Right lung (tissue), 5 donors: ENCODE results near the gene SEC61A2. TPM values are rescaled to one million over a fixed set of nuclear protein-coding genes. Genes with fewer than 3 reads are reported as not detected.
A peak's percentile ranks its signal among the peaks of the same experiment; 100 is the strongest.

Experiments
- DNase-seq, 2 donors: peaks; one replicate each; pipeline ENCODE4 v3.0.0-alpha.2; 2013
- polyA plus RNA-seq, 5 donors: library from polyadenylated mRNA; unstranded; fragments of 120-200 nt; gene quantifications; one replicate each; pipeline versions ENCODE4 v1.2.1 to v1.2.3, GENCODE V29; 2013; ENCODE audit warnings: inconsistent platforms in 1 of 5, low replicate concordance in 1 of 5; ENCODE audit not compliant: insufficient read length in 5 of 5, insufficient read depth in 1 of 5

SEC61A2 gene
- polyA plus RNA-seq, 5 donors: 12.9 to 15.9 (median 15.4) TPM

GRCh38 chr10:12195603-12196506 lies 66.4 kb downstream of the SEC61A2 start, which contains the start of the genes CDC123 and NUDT5:
TSS of gene CDC123 (plus strand) at chr10:12196188. CDS start at chr10:12196246, 58 bp downstream.
TSS of gene NUDT5 (minus strand) at chr10:12195891. CDS start at chr10:12186291, 9,600 bp downstream.
- DNase-seq: peak; percentile 88 to 90

DNA sequence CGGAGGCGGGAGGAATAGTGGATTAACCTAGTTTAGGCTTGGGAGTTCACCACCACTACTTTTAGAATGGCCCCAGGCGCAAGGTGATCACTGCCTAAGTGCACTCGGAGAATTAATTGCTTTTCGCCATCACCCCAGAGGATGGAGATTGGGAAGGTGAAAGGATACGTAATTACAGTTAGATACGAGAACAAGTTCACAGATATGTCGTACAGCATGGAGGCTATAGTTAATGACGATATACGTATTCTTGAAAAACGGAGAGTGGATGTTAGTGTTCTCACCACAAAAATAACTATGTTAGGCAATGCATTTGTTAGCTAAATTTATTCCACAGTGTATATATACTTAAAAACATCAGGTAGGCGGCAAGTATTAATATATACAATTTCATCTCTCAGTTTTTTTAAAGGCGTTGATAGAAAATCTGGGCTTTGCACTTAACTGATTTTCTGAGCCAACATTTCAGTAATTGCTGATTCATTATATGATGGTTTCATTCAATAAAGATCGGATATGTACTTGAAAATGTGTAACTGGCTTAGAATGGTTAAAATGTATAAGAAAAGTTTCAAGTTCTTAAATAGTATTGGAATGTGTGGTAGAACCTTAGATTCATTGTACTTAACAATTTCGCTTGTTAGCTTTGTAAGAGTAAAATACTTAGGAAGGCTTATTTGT lies 67.2 kb downstream of the SEC61A2 start:
- no peak for DNase-seq

DNA sequence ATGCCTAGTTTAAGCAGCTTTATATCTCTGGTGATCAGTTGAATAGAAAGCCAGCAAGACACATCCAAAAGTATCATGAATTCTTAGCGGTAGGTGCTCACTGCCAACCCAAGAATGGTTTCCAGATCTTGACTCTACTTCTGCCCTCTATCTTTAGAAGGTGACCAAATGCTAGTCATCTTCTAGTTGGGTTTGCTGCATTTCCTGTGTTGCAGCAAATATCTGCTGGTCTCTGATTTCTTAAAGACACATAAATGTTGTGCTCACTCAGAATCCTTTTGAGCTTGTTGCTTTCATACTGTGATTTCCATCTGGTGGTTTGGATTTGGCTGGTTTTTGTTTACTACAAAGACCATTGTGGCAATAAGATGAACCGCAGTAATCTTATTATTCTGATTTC lies 68.7 kb downstream of the SEC61A2 start:
- DNase-seq: no peak

DNA sequence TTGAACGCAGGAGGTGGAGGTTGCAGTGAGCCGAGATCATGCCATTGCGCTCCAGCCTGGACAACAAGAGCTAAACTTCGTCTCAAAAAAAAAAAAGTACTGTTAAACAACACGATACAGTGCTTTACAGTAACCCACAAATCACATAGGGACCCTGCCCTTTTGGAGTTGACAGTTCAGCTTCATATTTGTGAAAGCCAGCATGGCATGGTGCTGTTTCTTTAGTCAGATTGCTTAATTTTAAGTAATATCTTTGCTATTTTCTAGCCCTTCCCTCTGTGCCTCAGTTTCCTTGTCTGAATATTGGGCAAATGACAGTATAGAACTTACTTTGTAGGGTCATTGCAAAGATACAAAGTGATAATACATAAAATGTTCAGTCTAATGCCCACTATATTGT lies 71.4 kb downstream of the SEC61A2 start:
- no peak for DNase-seq

- DNase-seq: no peak
Observed at GRCh38 chr10:12201543-12201942, 72.1 kb downstream of the SEC61A2 start.

DNA sequence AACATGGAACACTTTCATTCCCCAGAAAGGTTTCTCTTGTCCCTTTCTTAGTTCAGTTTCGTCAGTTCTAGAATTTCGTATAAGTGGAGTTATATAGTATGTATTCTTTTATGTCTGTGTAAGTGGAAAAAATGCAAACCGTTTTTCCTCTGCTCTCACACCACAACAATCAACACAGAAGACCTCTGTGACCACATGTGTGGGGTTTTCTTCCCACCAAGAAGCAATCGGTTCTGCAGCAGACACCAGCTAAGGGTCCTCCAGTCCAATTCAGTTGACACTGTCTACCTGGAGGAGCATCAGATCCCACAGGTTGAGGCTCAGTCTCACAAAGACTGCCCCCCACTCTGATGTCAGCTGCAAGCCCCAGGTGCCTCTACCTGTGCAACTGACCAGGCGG lies 72.7 kb downstream of the SEC61A2 start:
- DNase-seq: no peak

GRCh38 chr10:12205082-12205481 lies 75.6 kb downstream of the SEC61A2 start:
- no peak for DNase-seq

DNA sequence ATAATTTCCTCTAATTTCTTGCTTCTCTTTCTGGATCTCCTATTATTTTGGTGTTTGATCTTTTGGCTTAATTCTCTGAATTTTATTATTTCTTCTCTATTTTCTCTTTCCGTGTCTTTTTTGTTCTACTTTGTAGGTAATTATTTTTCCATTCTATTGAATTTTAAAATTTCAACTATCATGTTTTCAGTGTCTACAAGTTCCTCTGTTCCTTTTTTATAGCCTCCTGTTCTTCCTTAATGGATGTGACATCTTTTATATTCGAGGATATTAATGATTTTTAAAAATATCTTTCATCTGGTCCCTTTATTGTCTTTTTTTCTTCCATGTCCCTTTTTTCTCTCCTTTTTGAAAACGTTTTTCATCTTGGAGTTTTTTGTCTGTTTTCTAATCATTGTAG lies 77.6 kb downstream of the SEC61A2 start:
- DNase-seq: no peak

GRCh38 chr10:12208460-12208859 lies 79.0 kb downstream of the SEC61A2 start:
- DNase-seq: no peak

DNA sequence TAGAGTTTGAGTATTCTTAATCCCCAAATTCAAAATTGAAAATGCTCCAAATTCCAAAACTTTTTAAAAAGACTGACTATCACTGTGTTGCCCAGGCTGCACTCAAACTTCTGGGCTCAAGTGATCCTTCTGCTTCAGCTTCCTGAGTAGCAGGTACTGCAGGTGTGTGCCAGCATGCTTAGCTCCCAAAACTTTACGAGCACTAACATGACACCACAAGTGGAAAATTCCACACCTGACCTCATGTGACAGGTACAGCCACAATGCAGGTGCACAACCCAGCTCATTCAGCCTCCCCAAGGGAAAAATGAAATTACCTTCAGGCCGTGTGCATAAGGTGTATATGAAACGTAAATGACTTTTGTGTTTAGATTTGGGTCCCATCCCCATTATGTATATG lies 83.0 kb downstream of the SEC61A2 start:
- no peak for DNase-seq

DNA sequence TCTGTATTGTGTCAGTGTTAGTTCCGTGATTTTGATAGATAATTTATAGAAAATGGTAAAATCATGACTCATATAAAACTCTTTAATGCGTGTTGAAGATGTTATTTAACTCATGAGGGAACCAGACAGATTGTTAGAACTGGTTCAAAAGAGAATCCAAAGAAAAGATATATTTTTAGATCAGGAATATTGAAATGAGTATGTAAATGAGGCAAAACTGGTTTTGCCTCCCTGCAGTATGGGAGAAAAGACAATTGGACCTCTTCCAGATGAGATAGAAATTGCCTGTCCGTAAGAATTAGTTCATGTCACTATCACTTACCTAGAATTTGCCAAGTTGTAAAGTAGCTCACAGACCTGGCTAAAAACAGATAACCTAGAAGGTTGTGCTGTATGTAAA lies 84.1 kb downstream of the SEC61A2 start:
- no peak for DNase-seq

DNA sequence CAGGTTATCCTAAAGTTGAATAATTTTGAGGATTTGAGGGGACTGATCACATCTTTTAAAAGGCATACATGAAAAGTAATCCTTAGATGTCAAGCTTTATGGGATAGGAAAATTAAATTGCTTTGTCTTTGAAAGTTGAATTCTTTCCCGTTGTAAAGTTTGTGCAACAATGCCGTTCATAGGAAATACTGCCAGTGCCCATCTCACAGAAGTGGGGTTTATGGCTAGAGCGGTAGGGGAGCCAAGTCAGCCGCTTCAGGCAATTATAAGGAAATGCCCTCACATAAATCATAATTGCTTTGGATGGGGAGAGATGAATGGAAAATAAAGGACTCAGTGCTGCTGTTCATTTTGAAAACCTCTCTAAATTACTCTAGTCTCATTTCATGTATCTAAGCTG lies 84.6 kb downstream of the SEC61A2 start:
- DNase-seq: no peak

- peak in 1 of 2 donors; percentile 8 for DNase-seq
Observed at GRCh38 chr10:12214763-12215218, 85.3 kb downstream of the SEC61A2 start.

Other genes with a start within 250 kb of the SEC61A2 start
- gene UPF2, start 86.9 kb upstream of the SEC61A2 start, polyA plus RNA-seq: 10 to 100 TPM; 22.7 to 41.8 (median 37.2) TPM
- gene DHTKD1, start 60.7 kb upstream of the SEC61A2 start, polyA plus RNA-seq: 10 to 100 TPM; 14.7 to 19.5 (median 19.1) TPM
- 10 to 100 TPM; 48.3 to 68.3 (median 56.8) TPM for gene NUDT5, start 66.2 kb downstream of the SEC61A2 start, polyA plus RNA-seq
- 100 to 1,000 TPM in 1 of 5 donors, 10 to 100 TPM in 4; 84.7 to 109 (median 92.4) TPM for gene CDC123, start 66.5 kb downstream of the SEC61A2 start, polyA plus RNA-seq
- gene CAMK1D, start 219.9 kb downstream of the SEC61A2 start, polyA plus RNA-seq: 1 to 10 TPM; 3.6 to 5.4 (median 4.6) TPM